Testis (tissue), 2 donors: ENCODE results near the gene PFDN2.

ENCODE experiments used
- POLR2A ChIP-seq: fragments of 450-650 bp; IDR thresholded peaks from one replicate; pipeline ENCODE4 v1.6.1; 2017; ENCODE audit warnings: antibody characterized with exemption, mild to moderate bottlenecking, moderate library complexity
- TF ChIP-seq, protein P1 (sequence below), 3 experiments: fragments of 450-650 bp in 2 of 3; fragments of 200-600 bp in 1 of 3; sonication (generic) in 1 of 3; IDR thresholded peaks; one replicate each; pipeline ENCODE4 v1.5.1; 2016 to 2019; ENCODE audit warnings: antibody characterized with exemption in 3 of 3, mild to moderate bottlenecking in 2 of 3, moderate library complexity in 1 of 3

DNA sequence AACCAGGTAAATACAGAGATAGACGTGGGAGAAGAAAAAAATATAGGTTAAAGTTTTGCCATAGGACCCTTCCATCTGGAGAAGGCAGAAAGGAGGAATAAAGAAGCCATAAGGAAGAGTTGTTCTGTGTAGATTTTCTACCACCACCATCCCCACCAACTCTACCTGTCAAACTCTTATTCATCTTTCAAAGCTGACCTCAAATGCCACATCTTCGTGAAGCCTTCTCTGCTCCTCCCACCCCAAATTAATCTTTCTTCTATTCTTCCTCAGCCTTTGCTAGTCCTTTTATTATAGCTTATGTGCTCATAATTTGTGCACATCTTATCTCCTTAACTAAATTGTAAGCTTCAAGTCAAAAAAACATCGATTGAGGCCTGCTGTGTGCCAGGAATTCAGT is 27.2 kb downstream of the PFDN2 start:
- no peak for TF ChIP-seq POLR2A
- TF ChIP-seq, protein P1, sequence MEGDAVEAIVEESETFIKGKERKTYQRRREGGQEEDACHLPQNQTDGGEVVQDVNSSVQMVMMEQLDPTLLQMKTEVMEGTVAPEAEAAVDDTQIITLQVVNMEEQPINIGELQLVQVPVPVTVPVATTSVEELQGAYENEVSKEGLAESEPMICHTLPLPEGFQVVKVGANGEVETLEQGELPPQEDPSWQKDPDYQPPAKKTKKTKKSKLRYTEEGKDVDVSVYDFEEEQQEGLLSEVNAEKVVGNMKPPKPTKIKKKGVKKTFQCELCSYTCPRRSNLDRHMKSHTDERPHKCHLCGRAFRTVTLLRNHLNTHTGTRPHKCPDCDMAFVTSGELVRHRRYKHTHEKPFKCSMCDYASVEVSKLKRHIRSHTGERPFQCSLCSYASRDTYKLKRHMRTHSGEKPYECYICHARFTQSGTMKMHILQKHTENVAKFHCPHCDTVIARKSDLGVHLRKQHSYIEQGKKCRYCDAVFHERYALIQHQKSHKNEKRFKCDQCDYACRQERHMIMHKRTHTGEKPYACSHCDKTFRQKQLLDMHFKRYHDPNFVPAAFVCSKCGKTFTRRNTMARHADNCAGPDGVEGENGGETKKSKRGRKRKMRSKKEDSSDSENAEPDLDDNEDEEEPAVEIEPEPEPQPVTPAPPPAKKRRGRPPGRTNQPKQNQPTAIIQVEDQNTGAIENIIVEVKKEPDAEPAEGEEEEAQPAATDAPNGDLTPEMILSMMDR (IDR thresholded peaks at IDR 0.05), result no peak
